ENCODE measurements around the gene APOBEC3H. TPM values are rescaled to one million over a fixed set of nuclear protein-coding genes. Genes with fewer than 3 reads are reported as not detected.

The APOBEC3H gene
- total and polyA plus RNA-seq, 4 donors, result 0.57 to 1.2 TPM; not detected in 2

DNA sequence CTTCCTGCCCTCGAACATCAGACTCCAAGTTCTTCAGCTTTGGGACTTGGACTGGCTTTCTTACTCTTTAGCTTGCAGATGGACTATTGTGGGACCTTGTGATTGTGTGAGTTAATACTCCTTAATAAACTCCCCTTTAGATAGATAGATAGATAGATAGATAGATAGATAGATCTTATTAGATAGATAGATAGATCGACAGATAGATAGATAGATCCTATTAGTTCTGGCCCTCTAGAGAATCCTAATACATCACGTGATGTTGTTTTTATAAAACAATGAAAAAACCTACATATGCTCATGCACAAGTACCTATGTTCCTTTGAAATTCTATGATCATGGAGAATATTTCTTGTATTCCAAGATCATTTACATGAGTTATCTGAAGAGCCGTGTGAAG, 23.9 kb downstream of the APOBEC3H start:
- TF ChIP-seq, protein P1, sequence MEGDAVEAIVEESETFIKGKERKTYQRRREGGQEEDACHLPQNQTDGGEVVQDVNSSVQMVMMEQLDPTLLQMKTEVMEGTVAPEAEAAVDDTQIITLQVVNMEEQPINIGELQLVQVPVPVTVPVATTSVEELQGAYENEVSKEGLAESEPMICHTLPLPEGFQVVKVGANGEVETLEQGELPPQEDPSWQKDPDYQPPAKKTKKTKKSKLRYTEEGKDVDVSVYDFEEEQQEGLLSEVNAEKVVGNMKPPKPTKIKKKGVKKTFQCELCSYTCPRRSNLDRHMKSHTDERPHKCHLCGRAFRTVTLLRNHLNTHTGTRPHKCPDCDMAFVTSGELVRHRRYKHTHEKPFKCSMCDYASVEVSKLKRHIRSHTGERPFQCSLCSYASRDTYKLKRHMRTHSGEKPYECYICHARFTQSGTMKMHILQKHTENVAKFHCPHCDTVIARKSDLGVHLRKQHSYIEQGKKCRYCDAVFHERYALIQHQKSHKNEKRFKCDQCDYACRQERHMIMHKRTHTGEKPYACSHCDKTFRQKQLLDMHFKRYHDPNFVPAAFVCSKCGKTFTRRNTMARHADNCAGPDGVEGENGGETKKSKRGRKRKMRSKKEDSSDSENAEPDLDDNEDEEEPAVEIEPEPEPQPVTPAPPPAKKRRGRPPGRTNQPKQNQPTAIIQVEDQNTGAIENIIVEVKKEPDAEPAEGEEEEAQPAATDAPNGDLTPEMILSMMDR (IDR thresholded peaks at IDR 0.05; ENCODE audit: control extremely low read depth, extremely low read depth), result no peak

DNA sequence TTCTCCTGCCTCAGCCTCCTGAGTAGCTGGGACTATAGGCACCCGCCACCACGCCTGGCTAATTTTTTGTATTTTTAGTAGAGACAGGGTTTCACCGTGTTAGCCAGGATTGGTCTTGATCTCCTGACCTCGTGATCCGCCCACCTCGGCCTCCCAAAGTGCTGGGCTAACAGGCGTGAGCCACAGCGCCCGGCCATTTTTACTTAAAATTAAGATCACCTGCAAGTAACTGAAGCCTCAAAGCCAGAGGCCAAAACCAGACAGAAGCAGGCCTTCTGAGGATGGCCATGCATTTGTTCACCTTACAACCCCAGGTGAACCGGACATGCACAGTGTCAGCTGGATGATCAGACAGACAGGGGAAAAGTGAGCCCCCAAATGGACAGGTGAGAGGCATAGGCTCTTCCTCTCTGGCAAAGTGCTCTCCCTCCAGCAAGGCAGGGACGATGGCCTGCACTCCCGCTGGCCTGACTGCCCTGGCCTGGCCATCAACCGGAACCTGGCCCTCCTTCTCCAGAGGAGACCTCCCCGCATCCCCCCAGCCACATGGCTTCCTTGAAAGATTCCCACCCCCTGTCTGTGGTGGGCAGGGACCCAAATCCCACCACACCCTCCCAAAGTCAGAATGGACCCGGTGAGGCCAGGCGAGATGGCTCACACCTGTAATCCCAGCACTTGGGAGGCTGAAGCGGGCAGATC, 25.9 kb downstream of the APOBEC3H start:
- no peak overlapping the region for H3K27ac ChIP-seq (ENCODE audit: low read depth in 1 of 2, low read length in 1 of 2)
- no peaks in the 10 kb centered on the region for H3K4me1 ChIP-seq (ENCODE audit: control insufficient read depth in 5 of 5, insufficient read depth in 5 of 5, low read length in 5 of 5)
- DNase-seq (no peak), ATAC-seq (ENCODE audit: insufficient read depth, low FRiP score) (no peak)
- no peak overlapping the region for H3K4me3 ChIP-seq
- no peak overlapping the region for H3K9ac ChIP-seq (ENCODE audit: insufficient read depth in 1 of 2, low read length in 2 of 2)
- H3K9me3 ChIP-seq (ENCODE audit: control insufficient read depth in 4 of 4, insufficient read depth in 3 of 4, low read length in 3 of 4), result no peaks in the 10 kb centered on the region
- no peaks in the 10 kb centered on the region for H3K36me3 ChIP-seq (ENCODE audit: control insufficient read depth in 4 of 4, insufficient read depth in 4 of 4, low read length in 4 of 4)
- TF ChIP-seq, protein P1 (IDR thresholded peaks at IDR 0.05; ENCODE audit: control extremely low read depth, extremely low read depth), result no peak
- 95 to 96% methylated on average over 17 of the region's 17 CpGs for WGBS, 2 donors
- H3K27me3 ChIP-seq (ENCODE audit: control insufficient read depth in 3 of 3, insufficient read depth in 3 of 3, low read length in 2 of 3), result peaks cover 0 to 6% (median 0%) of the 10 kb centered on the region in 3 donors

More for the DNA sequence above, 23.9 kb downstream of the APOBEC3H start:
- no peaks in the 10 kb centered on the region for H3K36me3 ChIP-seq (ENCODE audit: control insufficient read depth in 4 of 4, insufficient read depth in 4 of 4, low read length in 4 of 4)
- 88 to 92% methylated on average over 4 of the region's 4 CpGs for WGBS, 2 donors
- no peaks in the 10 kb centered on the region for H3K4me1 ChIP-seq (ENCODE audit: control insufficient read depth in 5 of 5, insufficient read depth in 5 of 5, low read length in 5 of 5)
- no peak overlapping the region for H3K4me3 ChIP-seq
- no peak for ATAC-seq (ENCODE audit: insufficient read depth, low FRiP score)
- H3K27me3 ChIP-seq (ENCODE audit: control insufficient read depth in 3 of 3, insufficient read depth in 3 of 3, low read length in 2 of 3), result peaks cover 0 to 15% (median under 1%) of the 10 kb centered on the region in 3 donors
- H3K9ac ChIP-seq (ENCODE audit: insufficient read depth in 1 of 2, low read length in 2 of 2), result no peak overlapping the region
- no peaks in the 10 kb centered on the region for H3K9me3 ChIP-seq (ENCODE audit: control insufficient read depth in 4 of 4, insufficient read depth in 3 of 4, low read length in 3 of 4)
- H3K27ac ChIP-seq (ENCODE audit: low read depth in 1 of 2, low read length in 1 of 2), result no peak overlapping the region
- no peak for DNase-seq

DNA sequence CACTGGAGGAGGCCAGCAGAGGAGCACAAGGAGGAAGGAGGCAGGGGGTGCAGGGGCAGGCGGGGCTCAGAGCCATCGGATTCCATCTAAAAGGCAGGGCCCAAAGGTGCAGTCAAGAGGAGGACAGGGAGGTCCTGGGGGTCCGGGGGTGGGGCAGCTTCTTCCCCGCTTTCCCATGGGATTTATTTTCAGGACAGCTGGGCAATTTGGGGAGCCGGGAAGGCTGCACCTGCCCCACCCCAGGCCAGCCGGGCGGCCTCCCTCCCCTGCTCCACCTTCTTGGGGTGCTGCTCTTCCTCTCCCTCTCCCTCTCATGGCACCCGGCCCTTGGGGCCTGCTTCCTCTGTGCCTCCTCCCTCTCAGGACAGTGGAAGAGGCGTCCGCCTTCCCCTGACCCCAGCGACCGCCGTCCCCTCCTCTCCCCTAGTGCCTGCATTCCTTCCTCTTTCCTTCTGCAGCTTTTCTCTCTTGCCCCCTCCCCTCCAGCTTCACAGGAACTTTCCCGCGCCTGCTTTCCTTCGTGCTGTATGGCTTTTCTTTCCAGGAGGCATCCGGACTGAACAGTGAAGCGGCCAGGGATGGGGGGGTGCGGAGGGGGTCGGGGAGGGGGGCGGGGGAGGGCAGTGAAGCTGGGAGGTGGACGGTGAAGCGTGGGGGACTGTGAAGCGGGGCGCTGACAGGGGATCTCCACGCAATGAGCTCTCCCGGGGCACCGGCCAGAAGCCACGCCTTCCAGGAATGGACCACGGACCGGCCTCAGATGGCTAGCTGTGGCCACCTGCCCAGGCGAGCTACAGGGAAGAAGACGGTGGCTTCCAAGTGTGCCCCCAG, 26.9 kb downstream of the APOBEC3H start:
- Histone ChIP-seq H3K4me1 (ENCODE audit: control insufficient read depth in 5 of 5, insufficient read depth in 5 of 5, low read length in 5 of 5) (no peaks in the 10 kb centered on the region), H3K9ac (ENCODE audit: insufficient read depth in 1 of 2, low read length in 2 of 2) (no peak overlapping the region), H3K27ac (ENCODE audit: low read depth in 1 of 2, low read length in 1 of 2) (no peak overlapping the region), H3K27me3 (ENCODE audit: control insufficient read depth in 3 of 3, insufficient read depth in 3 of 3, low read length in 2 of 3) (peaks cover 0 to 6% (median 0%) of the 10 kb centered on the region in 3 donors), H3K9me3 (ENCODE audit: control insufficient read depth in 4 of 4, insufficient read depth in 3 of 4, low read length in 3 of 4) (peaks cover 0 to 4% (median 0%) of the 10 kb centered on the region in 4 donors), H3K4me3 (no peak overlapping the region), H3K36me3 (ENCODE audit: control insufficient read depth in 4 of 4, insufficient read depth in 4 of 4, low read length in 4 of 4) (no peaks in the 10 kb centered on the region)
- no peak for DNase-seq
- no peak for ATAC-seq (ENCODE audit: insufficient read depth, low FRiP score)
- TF ChIP-seq, protein P1 (IDR thresholded peaks at IDR 0.05; ENCODE audit: control extremely low read depth, extremely low read depth), result no peak
- 31% methylated on average over 28 to 33 of the region's 33 CpGs for WGBS, 2 donors
